GM18505 (cell line): ENCODE measurements around the gene TLCD2.
"Not testable (repeated sequence)": the region's sequence is repeated elsewhere in the genome, so short reads cannot be mapped to it uniquely, and the experiment has no call there.

ENCODE experiments used
- ATAC-seq: cut with Tn5 transposase; IDR thresholded peaks from one replicate; pipeline ENCODE4 v1.9.1; 2021; ENCODE audit not compliant: unreplicated experiment
- POLR2A ChIP-seq: IDR thresholded peaks from 4 replicates; pipeline ENCODE4 v1.6.1; 2011; ENCODE audit warnings: borderline replicate concordance; ENCODE audit not compliant: insufficient read depth, insufficient read length; ENCODE audit errors: extremely low read depth

Gene TLCD2

DNA sequence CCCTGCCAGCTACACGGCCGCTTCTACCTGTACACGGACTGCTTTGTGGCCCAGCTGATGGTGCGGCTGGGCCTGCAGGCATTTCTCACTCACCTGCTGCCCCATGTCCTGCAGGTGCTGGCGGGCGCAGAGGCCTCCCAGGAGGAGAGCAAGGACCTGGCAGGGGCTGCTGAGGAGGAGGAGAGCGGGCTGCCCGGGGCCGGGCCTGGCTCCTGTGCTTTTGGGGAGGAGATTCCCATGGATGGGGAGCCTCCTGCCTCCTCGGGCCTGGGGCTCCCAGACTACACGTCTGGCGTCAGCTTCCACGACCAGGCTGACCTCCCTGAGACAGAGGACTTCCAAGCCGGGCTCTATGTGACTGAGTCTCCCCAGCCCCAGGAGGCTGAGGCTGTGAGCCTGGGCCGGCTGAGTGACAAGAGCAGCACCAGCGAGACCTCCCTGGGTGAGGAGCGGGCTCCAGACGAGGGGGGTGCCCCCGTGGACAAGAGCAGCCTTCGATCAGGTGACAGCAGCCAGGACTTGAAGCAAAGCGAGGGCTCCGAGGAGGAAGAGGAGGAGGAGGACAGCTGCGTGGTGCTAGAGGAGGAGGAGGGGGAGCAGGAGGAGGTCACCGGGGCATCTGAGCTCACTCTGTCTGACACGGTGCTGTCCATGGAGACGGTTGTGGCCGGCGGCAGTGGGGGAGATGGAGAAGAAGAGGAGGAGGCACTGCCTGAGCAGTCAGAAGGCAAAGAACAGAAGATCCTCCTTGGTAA lies 17.9 kb upstream of the TLCD2 start:
- no peak for ATAC-seq

DNA sequence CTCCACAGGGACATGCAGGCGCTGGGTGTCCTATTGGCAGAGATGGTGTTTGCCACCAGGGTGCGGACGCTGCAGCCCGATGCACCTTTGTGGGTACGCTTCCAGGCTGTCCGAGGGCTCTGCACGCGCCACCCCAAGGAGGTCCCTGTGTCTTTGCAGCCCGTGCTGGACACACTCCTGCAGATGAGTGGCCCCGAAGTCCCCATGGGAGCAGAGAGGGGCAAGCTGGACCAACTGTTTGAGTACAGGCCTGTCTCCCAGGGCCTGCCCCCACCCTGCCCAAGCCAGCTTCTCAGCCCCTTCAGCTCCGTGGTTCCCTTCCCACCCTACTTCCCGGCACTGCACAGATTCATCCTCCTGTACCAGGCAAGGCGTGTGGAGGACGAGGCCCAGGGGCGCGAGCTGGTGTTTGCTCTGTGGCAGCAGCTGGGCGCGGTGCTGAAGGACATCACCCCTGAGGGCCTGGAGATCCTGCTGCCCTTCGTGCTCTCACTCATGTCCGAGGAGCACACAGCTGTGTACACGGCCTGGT lies 17.1 kb upstream of the TLCD2 start:
- no peak for ATAC-seq
- no peak for TF ChIP-seq POLR2A

More for the DNA sequence above, 17.9 kb upstream of the TLCD2 start:
- no peak for TF ChIP-seq POLR2A

GRCh38 chr17:1726626-1727257 lies 16.6 kb upstream of the TLCD2 start:
- ATAC-seq = no peak
- no peak for TF ChIP-seq POLR2A

GRCh38 chr17:1725642-1726511 lies 15.7 kb upstream of the TLCD2 start:
- TF ChIP-seq POLR2A = no peak
- no peak for ATAC-seq

GRCh38 chr17:1724869-1725641 lies 14.9 kb upstream of the TLCD2 start:
- TF ChIP-seq POLR2A = no peak
- no peak for ATAC-seq

- peak; percentile 56 for ATAC-seq
- peak; percentile 62 for TF ChIP-seq POLR2A
Measured at GRCh38 chr17:1724351-1724868, 14.2 kb upstream of the TLCD2 start, which contains the start of gene WDR81. Gene WDR81, plus strand, starts transcription at chr17:1724704. Its CDS starts 256 bp downstream, at chr17:1724960.

GRCh38 chr17:1722022-1722421 lies 11.8 kb upstream of the TLCD2 start:
- ATAC-seq = not testable (repeated sequence)

DNA sequence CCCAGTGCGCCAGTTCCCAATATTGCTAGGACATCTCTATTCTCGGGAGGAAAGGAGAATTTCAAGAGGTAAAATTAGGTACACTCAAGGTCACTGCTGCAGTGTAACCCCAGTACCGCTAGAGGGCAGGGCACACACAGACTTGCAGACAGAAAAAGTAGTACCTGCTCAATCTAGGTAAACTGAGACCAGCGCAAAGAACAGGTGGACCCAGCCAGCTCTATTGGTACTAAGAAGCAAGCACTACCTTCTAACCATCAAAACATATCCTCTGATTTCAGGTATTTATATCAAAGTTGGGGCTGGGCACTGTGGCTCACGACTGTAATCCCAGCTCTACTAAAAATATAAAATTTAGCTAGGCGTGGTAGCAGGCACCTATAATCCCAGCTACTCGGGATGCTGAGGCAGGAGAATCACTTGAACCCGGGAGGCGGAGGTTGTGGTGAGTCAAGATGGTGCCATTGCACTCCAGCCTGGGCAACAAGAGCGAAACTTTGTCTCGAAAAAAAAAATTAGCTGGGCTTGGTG lies 10.7 kb upstream of the TLCD2 start:
- no peak for TF ChIP-seq POLR2A
- no peak for ATAC-seq

DNA sequence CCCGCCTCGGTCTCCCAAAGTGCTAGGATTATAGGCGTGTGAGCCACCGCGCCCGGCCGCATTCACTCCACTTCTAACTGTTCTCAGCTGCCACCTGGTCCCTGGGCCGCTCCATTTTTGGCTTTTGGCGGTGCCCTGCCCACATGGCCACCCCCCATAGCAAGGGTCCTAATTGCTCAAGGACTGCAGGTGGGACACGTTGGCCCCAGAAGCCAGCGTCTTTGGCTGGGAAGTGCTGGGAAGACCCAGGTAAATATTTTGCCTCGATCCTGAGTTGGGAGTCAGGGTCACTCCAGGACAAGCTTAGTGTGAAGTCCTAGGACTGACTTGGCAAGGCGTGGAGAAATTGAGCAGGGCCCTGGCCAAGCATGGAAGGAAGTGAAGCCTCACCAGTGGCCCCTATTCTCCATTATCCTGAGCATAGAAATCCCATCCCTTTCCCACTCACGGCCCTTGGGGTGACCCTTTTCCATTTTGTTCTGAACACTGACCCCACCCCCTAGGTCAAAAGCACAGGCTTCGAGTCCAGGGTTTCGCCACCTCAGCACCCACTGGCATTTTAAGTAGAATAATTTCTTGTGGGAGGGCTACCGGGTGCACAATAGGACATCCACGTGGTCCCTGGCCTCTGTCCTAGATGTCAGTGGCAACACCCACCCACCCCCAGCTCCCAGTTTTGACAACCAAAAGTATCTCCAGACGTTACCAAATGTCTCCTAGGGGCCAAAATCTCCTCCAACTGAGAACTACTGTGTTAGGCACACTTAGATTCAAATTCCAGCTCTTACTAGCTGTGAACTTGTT lies 8.4 kb upstream of the TLCD2 start:
- no peak for TF ChIP-seq POLR2A

DNA sequence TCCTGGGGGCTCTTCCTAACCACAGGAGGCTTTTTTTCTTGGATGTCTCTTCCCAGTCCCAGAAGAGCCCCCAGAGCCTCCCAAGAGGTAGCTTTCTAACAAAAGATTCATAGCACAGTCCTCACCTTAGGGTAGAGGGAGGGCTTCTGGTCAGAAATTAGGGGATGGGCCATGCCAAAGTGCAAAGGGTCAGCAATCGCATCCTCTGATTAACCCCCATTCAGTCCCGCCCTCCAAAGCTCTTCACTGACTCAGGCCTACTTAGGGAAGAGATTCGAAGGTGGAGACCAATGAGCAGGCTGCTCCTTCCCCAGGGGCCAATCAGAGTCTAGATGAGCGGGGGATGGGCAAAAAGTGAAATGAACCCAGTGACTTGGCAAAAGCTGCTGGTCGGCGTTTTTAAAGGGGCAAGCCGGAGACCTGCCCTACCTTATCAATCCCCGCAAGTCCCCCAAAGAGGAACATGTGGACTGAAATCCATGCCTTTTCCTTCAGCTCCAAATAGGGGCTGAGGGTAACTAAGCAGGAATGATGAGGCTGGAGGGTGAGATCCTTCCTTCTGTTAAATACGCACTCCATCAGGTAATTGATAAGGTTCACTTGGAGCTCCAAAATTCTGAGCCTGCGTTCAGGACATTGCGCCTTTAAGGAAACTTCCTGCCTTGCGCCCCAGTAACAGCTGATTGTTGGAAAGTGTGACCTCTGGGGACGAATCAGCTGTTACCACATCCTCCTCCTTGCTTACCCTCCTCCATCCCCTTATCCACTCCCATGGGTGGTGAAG lies 6.9 kb upstream of the TLCD2 start:
- ATAC-seq = peak; percentile 30
- TF ChIP-seq POLR2A = peak; percentile 74

More for the DNA sequence above, 8.4 kb upstream of the TLCD2 start:
- no peak for ATAC-seq
